ENCODE data around the gene NXNL2.

Gene NXNL2

DNA sequence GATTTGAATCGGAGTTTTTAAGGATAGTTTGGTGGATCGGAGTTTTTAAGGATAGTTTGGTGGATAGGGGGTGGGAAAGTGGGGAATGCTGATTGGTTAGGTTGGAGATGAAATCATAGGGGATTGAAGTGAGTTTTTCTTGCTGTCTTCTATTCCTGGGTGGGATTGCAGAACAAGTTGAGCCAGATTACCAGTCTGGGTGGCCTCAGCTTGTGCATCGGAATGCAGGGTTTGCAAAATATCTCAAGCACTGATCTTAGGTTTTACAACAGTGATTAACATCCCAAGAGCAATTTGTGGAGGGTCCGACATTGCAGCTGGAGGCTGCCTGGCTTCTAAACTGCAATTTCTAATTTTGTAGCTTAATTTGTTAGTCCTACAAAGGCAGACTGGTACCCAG is 23.1 kb upstream of the NXNL2 start:
- no peaks in the 10 kb centered on the region for H3K4me1 ChIP-seq (ENCODE audit: control insufficient read depth in 1 of 2, insufficient read depth in 2 of 2, low read length in 2 of 2)
- no peaks in the 10 kb centered on the region for H3K36me3 ChIP-seq (ENCODE audit: control insufficient read depth in 1 of 2, insufficient read depth in 2 of 2, low read length in 2 of 2)
- no peaks in the 10 kb centered on the region for H3K27me3 ChIP-seq (ENCODE audit: low read depth, low read length)
- H3K4me3 ChIP-seq (ENCODE audit: low read depth in 1 of 2, low read length in 2 of 2): no peak overlapping the region
- no peak overlapping the region for H3K27ac ChIP-seq (ENCODE audit: low read length)
- H3K9me3 ChIP-seq (ENCODE audit: control insufficient read depth in 1 of 2, low read length in 2 of 2): peaks cover 0 to 4% of the 10 kb centered on the region in 2 donors

- no peaks in the 10 kb centered on the region for H3K9me3 ChIP-seq (ENCODE audit: control insufficient read depth in 1 of 2, low read length in 2 of 2)
Observed at GRCh38 chr9:88514247-88514646, 20.7 kb upstream of the NXNL2 start.

GRCh38 chr9:88521308-88521707 is 13.7 kb upstream of the NXNL2 start:
- no peaks in the 10 kb centered on the region for H3K9me3 ChIP-seq (ENCODE audit: control insufficient read depth in 1 of 2, low read length in 2 of 2)
- no peaks in the 10 kb centered on the region for H3K27me3 ChIP-seq (ENCODE audit: low read depth, low read length)
- no peak overlapping the region for H3K27ac ChIP-seq (ENCODE audit: low read length)
- H3K36me3 ChIP-seq (ENCODE audit: control insufficient read depth in 1 of 2, insufficient read depth in 2 of 2, low read length in 2 of 2): no peaks in the 10 kb centered on the region
- no peak overlapping the region for H3K4me3 ChIP-seq (ENCODE audit: low read depth in 1 of 2, low read length in 2 of 2)
- no peaks in the 10 kb centered on the region for H3K4me1 ChIP-seq (ENCODE audit: control insufficient read depth in 1 of 2, insufficient read depth in 2 of 2, low read length in 2 of 2)

More at GRCh38 chr9:88514247-88514646, 20.7 kb upstream of the NXNL2 start:
- Histone ChIP-seq H3K4me1 (ENCODE audit: control insufficient read depth in 1 of 2, insufficient read depth in 2 of 2, low read length in 2 of 2) (no peaks in the 10 kb centered on the region), H3K4me3 (ENCODE audit: low read depth in 1 of 2, low read length in 2 of 2) (no peak overlapping the region), H3K27me3 (ENCODE audit: low read depth, low read length) (no peaks in the 10 kb centered on the region), H3K36me3 (ENCODE audit: control insufficient read depth in 1 of 2, insufficient read depth in 2 of 2, low read length in 2 of 2) (no peaks in the 10 kb centered on the region), H3K27ac (ENCODE audit: low read length) (no peak overlapping the region)

DNA sequence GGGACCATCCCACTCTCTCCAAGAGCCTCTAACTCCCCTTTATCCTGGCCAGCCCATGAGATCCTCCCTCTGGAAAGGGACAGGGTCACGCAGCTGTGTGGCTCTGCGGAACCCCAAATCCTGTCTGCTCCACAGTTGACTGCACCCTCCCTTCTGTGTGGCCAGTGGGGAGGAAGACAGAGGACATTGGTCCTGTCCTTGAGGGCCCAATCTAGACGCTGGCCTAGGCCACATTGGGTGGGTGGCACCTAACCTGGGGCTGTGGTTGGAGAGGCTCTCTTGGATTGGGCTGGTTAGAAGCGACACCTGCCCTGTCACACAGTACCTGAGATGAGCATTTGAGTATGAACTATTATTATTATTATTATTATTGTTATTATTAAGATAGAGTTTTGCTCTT is 12.6 kb upstream of the NXNL2 start:
- no peaks in the 10 kb centered on the region for H3K36me3 ChIP-seq (ENCODE audit: control insufficient read depth in 1 of 2, insufficient read depth in 2 of 2, low read length in 2 of 2)
- H3K4me1 ChIP-seq (ENCODE audit: control insufficient read depth in 1 of 2, insufficient read depth in 2 of 2, low read length in 2 of 2): no peaks in the 10 kb centered on the region

GRCh38 chr9:88523056-88523455 is 11.9 kb upstream of the NXNL2 start:
- H3K27ac ChIP-seq (ENCODE audit: low read length): no peak overlapping the region
- no peaks in the 10 kb centered on the region for H3K9me3 ChIP-seq (ENCODE audit: control insufficient read depth in 1 of 2, low read length in 2 of 2)
- H3K4me1 ChIP-seq (ENCODE audit: control insufficient read depth in 1 of 2, insufficient read depth in 2 of 2, low read length in 2 of 2): no peaks in the 10 kb centered on the region
- H3K27me3 ChIP-seq (ENCODE audit: low read depth, low read length): no peaks in the 10 kb centered on the region
- no peaks in the 10 kb centered on the region for H3K36me3 ChIP-seq (ENCODE audit: control insufficient read depth in 1 of 2, insufficient read depth in 2 of 2, low read length in 2 of 2)
- H3K4me3 ChIP-seq (ENCODE audit: low read depth in 1 of 2, low read length in 2 of 2): no peak overlapping the region

More for the DNA sequence above, 12.6 kb upstream of the NXNL2 start:
- Histone ChIP-seq H3K27me3 (ENCODE audit: low read depth, low read length) (no peaks in the 10 kb centered on the region), H3K27ac (ENCODE audit: low read length) (no peak overlapping the region), H3K9me3 (ENCODE audit: control insufficient read depth in 1 of 2, low read length in 2 of 2) (no peaks in the 10 kb centered on the region), H3K4me3 (ENCODE audit: low read depth in 1 of 2, low read length in 2 of 2) (no peak overlapping the region)

DNA sequence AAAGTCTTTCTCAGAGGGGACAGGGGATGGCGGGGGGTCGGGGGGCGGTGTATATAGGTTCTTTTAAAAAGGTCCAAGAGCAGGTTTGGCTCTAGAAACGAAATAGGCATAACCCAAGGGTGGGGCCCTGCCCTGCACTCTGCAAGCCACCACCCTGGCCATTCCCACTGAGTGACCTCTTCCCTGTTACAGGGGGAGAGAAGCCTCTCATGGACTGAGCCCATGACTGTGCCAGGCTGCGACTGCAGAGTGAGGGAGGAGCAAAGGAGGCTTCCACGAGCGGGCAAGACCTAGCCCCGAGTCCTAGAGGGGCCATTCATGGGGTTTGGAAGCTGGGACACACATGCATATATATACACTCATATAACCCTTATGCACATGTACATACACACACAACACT is 10.1 kb upstream of the NXNL2 start:
- Histone ChIP-seq H3K27ac (ENCODE audit: low read length) (no peak overlapping the region), H3K9me3 (ENCODE audit: control insufficient read depth in 1 of 2, low read length in 2 of 2) (no peaks in the 10 kb centered on the region), H3K4me1 (ENCODE audit: control insufficient read depth in 1 of 2, insufficient read depth in 2 of 2, low read length in 2 of 2) (no peaks in the 10 kb centered on the region), H3K4me3 (ENCODE audit: low read depth in 1 of 2, low read length in 2 of 2) (no peak overlapping the region), H3K27me3 (ENCODE audit: low read depth, low read length) (no peaks in the 10 kb centered on the region), H3K36me3 (ENCODE audit: control insufficient read depth in 1 of 2, insufficient read depth in 2 of 2, low read length in 2 of 2) (no peaks in the 10 kb centered on the region)

DNA sequence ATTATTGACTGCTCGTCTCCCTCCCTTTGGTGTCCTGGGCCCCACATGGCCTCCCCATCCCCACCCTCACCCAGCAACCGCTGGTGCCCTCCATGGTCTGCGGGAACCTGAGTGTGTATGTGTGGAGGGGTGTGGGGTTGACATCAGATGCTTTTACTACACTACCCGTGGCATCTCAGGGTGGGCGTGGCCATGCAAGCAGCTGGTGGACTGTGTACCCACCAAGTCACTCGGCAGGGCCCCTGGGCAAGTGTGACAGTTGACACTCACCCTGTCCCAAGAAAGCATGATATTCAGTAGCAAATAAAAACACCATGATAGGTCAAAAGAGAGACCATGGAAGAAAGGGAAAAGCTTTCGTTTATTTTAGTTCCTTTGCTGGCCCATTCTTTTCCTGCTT is 7.4 kb upstream of the NXNL2 start:
- Histone ChIP-seq H3K27ac (ENCODE audit: low read length) (no peak overlapping the region), H3K27me3 (ENCODE audit: low read depth, low read length) (no peaks in the 10 kb centered on the region), H3K36me3 (ENCODE audit: control insufficient read depth in 1 of 2, insufficient read depth in 2 of 2, low read length in 2 of 2) (no peaks in the 10 kb centered on the region), H3K4me1 (ENCODE audit: control insufficient read depth in 1 of 2, insufficient read depth in 2 of 2, low read length in 2 of 2) (no peaks in the 10 kb centered on the region), H3K4me3 (ENCODE audit: low read depth in 1 of 2, low read length in 2 of 2) (no peak overlapping the region), H3K9me3 (ENCODE audit: control insufficient read depth in 1 of 2, low read length in 2 of 2) (no peaks in the 10 kb centered on the region)

DNA sequence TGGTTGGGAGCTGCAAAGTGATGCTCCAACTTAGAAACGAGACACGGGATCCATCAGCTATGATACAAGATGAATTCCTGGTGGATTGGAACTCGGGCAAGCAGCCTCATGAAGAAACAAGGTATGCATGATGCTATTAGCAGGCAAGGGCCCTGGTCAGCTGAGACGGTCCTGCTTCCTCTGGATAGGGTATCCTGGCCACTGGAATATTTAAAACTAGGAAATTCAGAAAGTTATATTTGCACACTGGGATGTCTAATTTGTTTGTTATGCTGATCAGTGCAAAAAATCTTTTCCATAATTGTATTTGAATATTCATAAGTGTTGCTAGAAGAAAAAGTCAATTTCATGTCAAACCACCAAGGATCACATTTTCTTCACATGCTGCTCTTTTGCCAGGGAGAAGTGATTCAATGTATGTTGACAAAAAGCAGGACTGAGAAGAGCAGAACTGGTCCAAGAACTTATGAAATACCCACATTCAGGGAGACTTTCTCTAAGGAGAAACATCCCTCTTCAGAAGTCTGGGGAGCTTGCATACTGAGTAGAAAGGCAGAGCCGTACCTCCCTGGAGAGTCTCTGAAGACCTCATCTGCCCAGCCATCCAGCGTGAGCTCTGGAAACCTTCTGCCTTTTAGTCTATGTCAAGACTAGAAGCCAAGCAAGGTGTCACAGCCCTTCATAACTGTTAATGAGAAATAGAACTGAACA is 6.7 kb upstream of the NXNL2 start:
- Histone ChIP-seq H3K9me3 (ENCODE audit: control insufficient read depth in 1 of 2, low read length in 2 of 2) (no peaks in the 10 kb centered on the region), H3K27me3 (ENCODE audit: low read depth, low read length) (no peaks in the 10 kb centered on the region), H3K36me3 (ENCODE audit: control insufficient read depth in 1 of 2, insufficient read depth in 2 of 2, low read length in 2 of 2) (no peaks in the 10 kb centered on the region), H3K4me1 (ENCODE audit: control insufficient read depth in 1 of 2, insufficient read depth in 2 of 2, low read length in 2 of 2) (no peaks in the 10 kb centered on the region), H3K4me3 (ENCODE audit: low read depth in 1 of 2, low read length in 2 of 2) (no peak overlapping the region), H3K27ac (ENCODE audit: low read length) (no peak overlapping the region)

DNA sequence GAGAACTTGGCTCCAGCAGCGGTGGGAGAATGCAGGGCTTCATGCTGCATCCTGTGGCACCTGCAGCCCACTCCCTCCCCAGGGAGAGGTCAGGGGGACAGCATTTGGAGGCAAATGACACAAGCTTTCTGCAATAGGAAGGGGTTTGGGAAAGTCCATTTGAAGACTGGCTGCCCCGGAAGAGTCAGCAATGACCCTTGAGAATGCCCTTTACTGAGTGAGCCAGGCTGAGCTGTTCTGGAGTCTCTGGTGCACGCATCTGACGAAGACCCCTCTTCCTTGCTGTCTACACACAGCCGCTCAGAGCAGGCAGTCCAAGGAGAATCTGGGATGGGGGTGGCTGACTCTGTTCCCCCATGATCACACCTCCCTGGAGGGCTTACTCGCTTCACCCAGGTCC is 5.5 kb upstream of the NXNL2 start:
- H3K27me3 ChIP-seq (ENCODE audit: low read depth, low read length): no peaks in the 10 kb centered on the region
- H3K9me3 ChIP-seq (ENCODE audit: control insufficient read depth in 1 of 2, low read length in 2 of 2): no peaks in the 10 kb centered on the region
- H3K4me3 ChIP-seq (ENCODE audit: low read depth in 1 of 2, low read length in 2 of 2): no peak overlapping the region
- no peaks in the 10 kb centered on the region for H3K36me3 ChIP-seq (ENCODE audit: control insufficient read depth in 1 of 2, insufficient read depth in 2 of 2, low read length in 2 of 2)
- H3K4me1 ChIP-seq (ENCODE audit: control insufficient read depth in 1 of 2, insufficient read depth in 2 of 2, low read length in 2 of 2): no peaks in the 10 kb centered on the region
- no peak overlapping the region for H3K27ac ChIP-seq (ENCODE audit: low read length)

- Histone ChIP-seq H3K4me1 (ENCODE audit: control insufficient read depth in 1 of 2, insufficient read depth in 2 of 2, low read length in 2 of 2) (no peaks in the 10 kb centered on the region), H3K27ac (ENCODE audit: low read length) (no peak overlapping the region), H3K36me3 (ENCODE audit: control insufficient read depth in 1 of 2, insufficient read depth in 2 of 2, low read length in 2 of 2) (no peaks in the 10 kb centered on the region), H3K9me3 (ENCODE audit: control insufficient read depth in 1 of 2, low read length in 2 of 2) (no peaks in the 10 kb centered on the region), H3K27me3 (ENCODE audit: low read depth, low read length) (no peaks in the 10 kb centered on the region), H3K4me3 (ENCODE audit: low read depth in 1 of 2, low read length in 2 of 2) (no peak overlapping the region)
Observed at GRCh38 chr9:88530051-88530450, 4.9 kb upstream of the NXNL2 start.

- Histone ChIP-seq H3K27me3 (ENCODE audit: low read depth, low read length) (no peaks in the 10 kb centered on the region), H3K4me3 (ENCODE audit: low read depth in 1 of 2, low read length in 2 of 2) (no peak overlapping the region), H3K27ac (ENCODE audit: low read length) (no peak overlapping the region), H3K4me1 (ENCODE audit: control insufficient read depth in 1 of 2, insufficient read depth in 2 of 2, low read length in 2 of 2) (peaks cover 0 to 11% of the 10 kb centered on the region in 2 donors), H3K36me3 (ENCODE audit: control insufficient read depth in 1 of 2, insufficient read depth in 2 of 2, low read length in 2 of 2) (no peaks in the 10 kb centered on the region), H3K9me3 (ENCODE audit: control insufficient read depth in 1 of 2, low read length in 2 of 2) (no peaks in the 10 kb centered on the region)
Observed at GRCh38 chr9:88531920-88532698, 2.9 kb upstream of the NXNL2 start.
